Measurements from ENCODE around the gene ZBTB20. TPM values are rescaled to one million over a fixed set of nuclear protein-coding genes. Genes with fewer than 3 reads are reported as not detected.

ZBTB20 gene
- total RNA-seq, 1 experiment from 2014 or later = 2.5 TPM

DNA sequence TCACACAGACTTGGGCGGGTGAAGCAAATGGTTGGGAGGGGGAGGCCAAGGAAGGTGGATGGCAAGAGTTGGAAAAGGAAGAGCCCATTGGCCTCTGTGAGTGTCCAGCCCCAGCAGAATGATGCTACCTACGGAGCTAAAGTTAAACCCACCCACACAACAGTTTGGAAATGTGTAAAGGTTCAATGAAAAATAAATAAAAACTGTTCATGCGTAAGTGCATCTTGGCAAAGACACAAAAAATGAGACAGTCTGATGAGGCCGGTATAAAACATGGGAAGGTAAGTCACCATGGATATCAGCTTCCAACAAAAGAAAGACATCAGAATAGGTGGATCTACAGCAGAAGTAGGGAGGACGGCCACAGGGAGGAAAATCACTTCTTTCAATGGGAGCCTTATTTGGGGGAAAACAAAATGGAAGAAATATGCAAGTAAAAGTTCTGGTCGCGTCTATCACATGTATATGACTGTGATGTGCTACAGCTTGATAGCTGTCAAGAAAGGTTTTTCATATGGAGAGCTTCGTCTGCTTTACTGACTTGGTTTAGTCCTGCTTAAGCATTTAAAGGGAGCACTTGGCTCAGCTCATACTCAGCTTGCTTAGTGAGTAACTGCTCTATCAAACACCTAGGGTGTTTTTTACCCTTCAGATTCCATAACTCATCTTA is 770.4 kb downstream of the ZBTB20 start:
- no peak for DNase-seq (ENCODE audit: low read depth)

GRCh38 chr3:114375608-114376421 is 771.3 kb downstream of the ZBTB20 start:
- DNase-seq (ENCODE audit: low read depth) = no peak

DNA sequence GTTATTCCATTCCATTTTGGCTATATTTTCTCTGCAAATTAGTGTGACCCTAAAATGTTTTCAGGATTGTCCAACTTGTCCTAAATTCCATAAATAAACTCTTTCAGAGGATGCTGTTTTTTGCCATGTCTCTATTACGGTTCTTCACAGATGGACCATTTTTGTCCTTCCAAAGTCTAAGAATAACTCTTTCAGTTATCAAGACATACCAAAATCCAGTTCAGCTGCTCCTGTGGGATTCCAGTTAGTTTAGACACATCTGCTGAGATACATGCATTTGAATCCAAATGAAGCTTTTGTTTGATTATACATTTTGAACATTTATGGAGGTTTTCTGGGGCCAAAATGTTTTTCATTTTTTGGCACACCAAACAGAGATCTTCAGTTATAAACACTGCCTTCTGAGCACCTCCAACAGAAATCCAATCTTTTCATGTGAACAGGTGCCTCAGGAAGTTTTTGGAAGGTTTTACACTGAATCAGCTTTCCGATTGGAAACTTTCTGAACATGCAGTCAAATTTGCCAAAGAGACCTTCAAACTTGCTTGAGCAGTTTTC is 772.6 kb downstream of the ZBTB20 start:
- no peak for DNase-seq (ENCODE audit: low read depth)

- no peak for DNase-seq (ENCODE audit: low read depth)
Observed at GRCh38 chr3:114370537-114371174, 776.4 kb downstream of the ZBTB20 start.

DNA sequence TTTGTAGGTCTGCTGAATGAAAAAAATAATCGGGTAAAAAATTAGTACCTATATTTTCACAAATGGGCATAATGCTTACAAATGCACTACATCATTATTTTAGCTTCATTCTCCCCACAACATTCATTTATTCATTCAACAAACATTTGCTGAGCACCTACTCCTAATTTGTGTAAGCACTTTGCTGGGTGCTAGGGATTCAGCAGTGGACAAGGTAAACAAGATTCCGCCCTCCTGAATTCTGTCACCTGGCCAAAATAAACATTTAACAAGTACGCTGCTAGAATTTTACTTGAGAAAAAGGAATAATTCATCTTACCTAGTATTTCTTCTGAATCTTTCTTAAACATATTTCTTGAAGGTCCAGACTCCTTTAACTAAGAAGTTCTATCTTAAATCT is 781.2 kb downstream of the ZBTB20 start:
- no peak for DNase-seq (ENCODE audit: low read depth)

DNA sequence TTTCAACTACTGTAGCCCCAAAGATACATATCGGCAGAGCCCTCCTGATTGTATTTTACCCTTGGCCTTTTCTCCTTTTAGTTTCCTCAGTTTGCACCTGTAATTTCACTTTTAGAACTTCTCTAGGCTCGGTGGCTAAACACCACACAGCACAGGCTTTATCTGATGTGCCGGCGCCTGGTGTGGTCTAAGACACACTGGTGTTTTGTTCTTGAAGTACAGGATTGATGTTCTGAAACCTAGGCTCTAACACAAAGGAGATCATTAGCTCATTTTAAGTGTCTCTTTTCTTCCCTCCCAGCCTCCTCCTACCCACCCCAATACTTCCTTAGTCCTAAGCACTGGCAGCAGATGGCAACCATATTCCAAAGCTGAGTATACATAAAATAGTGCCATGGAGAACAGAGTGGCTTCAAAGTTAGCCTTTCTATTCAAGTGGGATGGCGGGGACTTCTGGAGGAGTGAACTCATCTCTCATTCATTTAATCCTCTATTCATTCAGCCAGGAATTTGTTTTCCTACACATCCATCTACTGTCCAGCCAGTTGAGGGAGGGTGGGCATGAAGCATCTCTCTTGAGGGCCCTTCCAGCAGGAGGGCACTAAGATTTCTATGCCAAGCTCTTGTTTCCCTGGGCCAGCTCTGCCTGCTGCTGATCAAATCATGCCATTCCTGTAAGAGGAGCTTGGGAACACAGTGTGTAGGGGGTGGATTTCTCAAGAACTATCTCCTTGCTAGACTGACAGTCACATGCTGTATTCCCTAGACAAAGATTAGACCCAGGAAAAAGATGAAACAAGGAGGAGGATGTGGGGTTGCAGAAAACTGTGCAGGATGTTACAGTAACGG is 782.1 kb downstream of the ZBTB20 start:
- DNase-seq (ENCODE audit: low read depth) = no peak

DNA sequence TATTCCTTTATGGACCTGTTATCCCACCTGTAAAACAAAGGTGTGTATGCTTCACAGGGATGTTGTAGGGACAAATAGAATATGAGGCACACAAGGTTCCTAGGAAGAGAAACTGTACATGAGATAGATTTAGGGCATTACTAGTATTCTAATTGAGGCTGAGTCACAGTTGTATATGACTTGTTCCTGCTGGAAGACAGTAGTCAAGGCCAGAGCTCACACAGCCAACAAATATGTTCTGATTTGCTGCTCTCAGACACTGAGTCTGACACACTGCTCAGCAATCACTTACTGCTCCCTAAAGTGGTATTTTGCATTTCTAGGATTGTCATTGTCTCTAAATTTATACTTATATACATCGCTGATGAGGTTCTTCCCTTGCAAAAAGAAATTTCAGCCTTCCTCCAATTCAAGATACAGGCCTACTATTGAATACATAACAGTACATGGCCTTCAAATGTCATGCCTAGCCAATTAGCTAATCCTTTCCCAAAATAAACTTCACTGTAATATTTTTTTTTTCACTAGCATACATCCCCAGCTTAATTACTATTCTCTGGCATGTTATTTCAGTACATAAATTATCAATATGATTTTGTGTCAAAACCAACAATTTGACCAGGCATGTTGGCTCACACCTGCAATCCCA is 783.4 kb downstream of the ZBTB20 start:
- no peak for DNase-seq (ENCODE audit: low read depth)

DNA sequence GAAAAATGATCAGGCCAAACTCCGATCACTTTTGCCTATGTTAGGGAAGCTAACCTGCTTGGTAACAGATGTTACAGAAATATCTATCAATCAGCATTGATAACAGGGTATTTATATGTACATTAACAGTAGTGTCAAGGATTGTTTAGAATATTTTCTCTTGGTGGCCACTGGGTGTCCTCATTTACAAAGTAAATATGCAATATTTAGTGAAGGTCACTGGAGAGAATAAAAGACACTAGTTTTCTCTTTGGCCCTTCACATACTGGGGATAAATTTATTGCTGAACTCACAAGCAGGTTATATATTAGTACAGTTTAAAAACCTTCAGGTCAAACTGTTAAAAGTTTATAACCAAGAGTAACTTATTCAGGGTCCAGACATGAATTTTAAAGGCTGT is 784.3 kb downstream of the ZBTB20 start:
- DNase-seq (ENCODE audit: low read depth) = no peak

GRCh38 chr3:114361391-114361790 is 785.7 kb downstream of the ZBTB20 start:
- DNase-seq (ENCODE audit: low read depth) = no peak

GRCh38 chr3:114356525-114356924 is 790.6 kb downstream of the ZBTB20 start:
- DNase-seq (ENCODE audit: low read depth) = no peak

- no peak for DNase-seq (ENCODE audit: low read depth)
Observed at GRCh38 chr3:114356066-114356465, 791.0 kb downstream of the ZBTB20 start.

GRCh38 chr3:114355653-114356052 is 791.4 kb downstream of the ZBTB20 start:
- DNase-seq (ENCODE audit: low read depth) = no peak

DNA sequence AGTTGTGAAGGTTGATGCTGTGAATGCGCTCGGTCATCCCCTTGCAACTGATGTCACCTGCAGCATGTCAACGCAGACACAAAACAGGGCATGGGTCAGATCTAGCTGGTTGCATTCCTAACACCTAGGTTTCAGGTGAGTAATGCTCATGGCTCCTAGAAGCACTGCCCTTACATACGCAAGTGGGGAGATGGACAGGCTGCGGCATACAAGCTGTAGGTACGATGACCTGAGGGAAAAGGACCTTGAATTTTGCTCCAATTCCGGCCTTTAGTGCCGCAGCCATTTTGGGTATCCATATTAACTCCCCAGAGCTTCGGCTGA is 795.3 kb downstream of the ZBTB20 start:
- DNase-seq (ENCODE audit: low read depth) = no peak

- no peak for DNase-seq (ENCODE audit: low read depth)
Observed at GRCh38 chr3:114351123-114351821, 795.8 kb downstream of the ZBTB20 start.

- DNase-seq (ENCODE audit: low read depth) = no peak
Observed at GRCh38 chr3:114350690-114351089, 796.4 kb downstream of the ZBTB20 start.

DNA sequence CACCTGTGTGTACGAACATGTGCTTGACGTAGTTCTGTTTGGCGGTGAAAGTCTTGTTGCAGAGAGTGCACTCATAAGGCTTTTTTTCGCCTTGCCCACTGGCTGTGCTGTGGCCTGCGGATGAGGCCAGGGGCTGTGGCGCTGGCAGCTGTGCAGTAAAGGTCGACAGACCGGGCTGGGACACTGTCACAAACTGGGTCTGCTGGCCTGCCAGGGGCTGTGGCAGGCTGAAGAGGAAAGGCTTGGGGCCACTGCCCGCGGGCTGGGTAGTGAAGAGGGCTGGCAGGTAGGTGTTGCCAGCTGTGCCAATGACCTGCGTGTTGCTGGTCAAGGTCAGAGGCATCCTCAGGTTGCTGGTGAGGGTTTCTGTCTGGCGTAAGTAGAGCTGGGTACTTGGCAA is 796.8 kb downstream of the ZBTB20 start:
- DNase-seq (ENCODE audit: low read depth) = no peak

- no peak for DNase-seq (ENCODE audit: low read depth)
Observed at GRCh38 chr3:114344492-114344891, 802.6 kb downstream of the ZBTB20 start.

DNA sequence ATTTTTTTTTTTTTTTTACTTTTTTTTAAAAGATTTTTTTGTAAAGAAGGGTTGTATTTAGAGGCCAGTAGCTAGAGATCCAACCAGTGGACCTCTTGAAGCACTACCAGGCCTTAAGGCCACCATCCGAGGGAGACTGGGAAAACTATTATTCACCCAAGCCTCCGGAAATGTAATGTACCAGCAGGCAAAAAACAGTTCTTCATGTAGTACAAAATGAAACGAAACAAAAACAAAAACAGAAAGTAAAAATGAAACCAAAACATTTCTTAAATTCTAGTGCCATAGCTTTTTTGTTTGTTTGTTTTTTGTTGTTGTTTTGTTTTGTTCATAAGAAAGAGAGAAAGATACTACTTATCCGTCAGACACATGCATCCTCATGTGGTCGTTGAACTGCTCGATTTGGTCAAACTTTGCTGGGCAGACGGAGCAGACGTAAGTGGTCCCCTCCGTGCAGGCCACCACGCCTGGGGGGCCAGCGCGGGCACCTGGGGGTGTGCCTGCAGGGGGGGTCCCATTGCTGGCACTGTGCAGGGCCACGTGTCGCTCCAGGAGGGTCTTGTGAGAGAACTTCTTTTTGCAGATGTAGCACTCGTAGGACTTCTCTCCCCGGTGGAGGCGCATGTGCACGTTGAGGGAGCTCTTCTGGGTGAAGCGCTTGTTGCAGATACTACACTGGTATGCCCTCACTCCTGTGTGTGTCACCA is 808.3 kb downstream of the ZBTB20 start:
- DNase-seq (ENCODE audit: low read depth) = no peak

DNA sequence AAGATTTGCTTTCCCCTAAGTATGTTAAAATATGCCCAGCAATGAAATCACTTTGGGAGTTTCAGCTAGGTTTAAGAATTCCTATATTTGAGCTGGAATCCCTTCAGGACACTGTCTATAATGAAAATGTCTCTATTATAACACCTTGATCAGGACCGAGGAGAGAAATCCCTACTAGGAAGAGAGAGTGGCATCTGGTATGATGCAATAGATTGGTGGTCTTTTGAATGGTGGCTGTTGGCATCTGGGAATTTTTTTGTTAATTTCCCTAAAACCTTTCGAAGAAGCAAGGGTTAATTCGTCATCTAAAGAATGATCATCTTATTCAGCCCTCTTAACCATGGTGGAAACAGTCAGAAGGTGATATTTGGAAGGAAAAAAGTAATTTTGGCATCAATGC is 810.2 kb downstream of the ZBTB20 start:
- DNase-seq (ENCODE audit: low read depth) = no peak

DNA sequence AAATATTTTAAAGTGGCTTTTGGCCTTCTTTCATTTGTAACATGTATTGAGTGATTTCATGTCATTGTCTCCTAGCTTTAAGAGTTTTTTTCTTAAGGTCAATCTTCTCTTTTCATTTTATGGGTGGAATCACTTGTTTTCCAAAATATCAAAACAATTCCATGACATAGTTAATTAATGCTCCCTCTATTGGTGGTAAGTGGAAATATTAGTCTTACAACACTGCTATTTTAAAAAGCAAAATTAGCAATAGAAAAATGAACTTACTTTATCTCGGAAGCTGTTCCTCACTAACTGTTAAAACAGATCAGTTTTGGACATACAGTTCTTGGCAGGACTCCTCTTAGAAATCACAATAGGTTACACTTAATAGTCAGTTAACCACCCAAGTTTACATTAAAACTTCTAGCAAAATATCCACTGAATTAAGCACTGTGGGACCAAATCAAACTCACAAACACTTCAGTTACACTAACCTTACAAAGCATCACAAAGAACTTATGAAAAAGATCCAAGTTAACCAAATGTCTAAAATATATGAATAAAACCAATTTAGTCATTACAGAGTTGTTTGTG is 810.9 kb downstream of the ZBTB20 start:
- no peak for DNase-seq (ENCODE audit: low read depth)

All from Daoy (cell line).